ENCODE data around the gene CFAP43. TPM values are rescaled to one million over a fixed set of nuclear protein-coding genes. Genes with fewer than 3 reads are reported as not detected.

CFAP43 gene
- total and polyA plus RNA-seq, 2 of the 8 experiments (the other 6 are each of a cell fraction or from before 2014, with no cell fraction given): 0.11 to 0.27 TPM

DNA sequence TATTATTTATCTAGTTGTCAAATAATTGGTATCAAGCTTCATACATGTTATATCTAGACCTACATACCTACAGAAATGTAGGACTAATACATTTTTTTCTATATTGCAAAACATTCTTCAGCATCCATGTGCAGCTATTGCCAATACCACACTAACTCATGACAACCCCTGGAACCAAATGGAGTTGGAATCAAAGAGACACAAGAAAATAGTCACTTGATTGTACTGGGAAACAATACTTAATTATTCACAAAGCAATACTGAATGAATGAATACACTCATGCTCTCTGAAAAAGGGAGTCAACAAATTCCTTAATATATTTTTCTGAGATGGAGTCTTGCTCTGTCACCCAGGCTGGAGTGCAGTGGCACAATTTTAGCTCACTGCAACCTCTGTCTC is 10.4 kb upstream of the CFAP43 start:
- no peak overlapping the region for H2BK12ac ChIP-seq (ENCODE audit: low read depth, low read length)
- no peaks in the 10 kb centered on the region for H3K4me1 ChIP-seq (replicated peaks in 1 of 4; ENCODE audit: control insufficient read depth in 3 of 4, insufficient read depth in 4 of 4, low read length in 3 of 4)
- H2AFZ ChIP-seq (ENCODE audit: low read length): no peak overlapping the region
- no peak overlapping the region for H3K9ac ChIP-seq (replicated peaks in 1 of 4; ENCODE audit: extremely low read depth in 1 of 4, low read depth in 3 of 4, low read length in 3 of 4)
- no peaks in the 10 kb centered on the region for H3K23me2 ChIP-seq (ENCODE audit: low read depth, low read length)
- H3K18ac ChIP-seq (ENCODE audit: extremely low read depth, low read length): no peak overlapping the region
- no peaks in the 10 kb centered on the region for H3K36me3 ChIP-seq (ENCODE audit: control insufficient read depth in 2 of 4, insufficient read depth in 4 of 4, low read length in 3 of 4)
- no peak overlapping the region for H3K56ac ChIP-seq (replicated peaks; ENCODE audit: insufficient read length, low read depth, low read length)
- no peak overlapping the region for H2BK120ac ChIP-seq (replicated peaks; ENCODE audit: low read depth, low read length)
- no peak overlapping the region for H4K91ac ChIP-seq (replicated peaks; ENCODE audit: insufficient read length, low read length)
- no peak overlapping the region for H3K4ac ChIP-seq (replicated peaks; ENCODE audit: insufficient read length, low read depth, low read length)
- H3K4me2 ChIP-seq (ENCODE audit: insufficient read depth in 1 of 2, low read depth in 2 of 2, low read length in 2 of 2): no peak overlapping the region
- no peaks in the 10 kb centered on the region for H3K79me2 ChIP-seq (ENCODE audit: control insufficient read depth in 1 of 2, insufficient read depth in 2 of 2, low read length in 2 of 2)
- no peaks in the 10 kb centered on the region for H3K27me3 ChIP-seq (replicated peaks in 1 of 4; ENCODE audit: control insufficient read depth in 3 of 4, extremely low read depth in 1 of 4, insufficient read depth in 3 of 4, low read length in 3 of 4)
- H2BK5ac ChIP-seq (ENCODE audit: low read depth, low read length): no peak overlapping the region
- no peak overlapping the region for H3K4me3 ChIP-seq (ENCODE audit: extremely low read depth in 1 of 4, insufficient read depth in 2 of 4, low read depth in 3 of 4, low read length in 4 of 4)
- H2BK20ac ChIP-seq (ENCODE audit: low read length): no peak overlapping the region
- H3K9me3 ChIP-seq (ENCODE audit: insufficient read depth in 2 of 2, low read depth in 1 of 2, low read length in 1 of 2): 0 out of 4 replicates have a peak, but pooled peaks cover 0 to 5% of the 10 kb centered on the region in 2 experiments
- H2BK15ac ChIP-seq (ENCODE audit: low read length): no peak overlapping the region
- no peak overlapping the region for H4K5ac ChIP-seq (ENCODE audit: insufficient read length, low read depth, low read length)
- no peak overlapping the region for H3K27ac ChIP-seq (ENCODE audit: low read depth, low read length)
- H4K8ac ChIP-seq (ENCODE audit: extremely low read depth, insufficient read depth, low read length): no peak overlapping the region
- FAIRE-seq (no peak), DNase-seq (ENCODE audit: low read depth in 1 of 2, low spot score in 2 of 2) (no peak)
- no peaks in the 10 kb centered on the region for H3K79me1 ChIP-seq (ENCODE audit: low read depth, low read length)
- ChIA-PET CTCF (ENCODE audit: partially characterized antibody) (no interaction called here), POLR2A (ENCODE audit: partially characterized antibody) (interaction anchor here (2.3 kb wide), 1 partner anchor 12 kb away, joined by 6 read pairs; the partner anchor contains the start of gene GSTO1)
- no peak overlapping the region for H2AK5ac ChIP-seq (ENCODE audit: low read depth, low read length)
- H3K23ac ChIP-seq (ENCODE audit: insufficient read length): no peak overlapping the region
- no peaks in the 10 kb centered on the region for H4K20me1 ChIP-seq (replicated peaks in 1 of 2; ENCODE audit: control insufficient read depth in 1 of 2, insufficient read depth in 2 of 2, low read length in 2 of 2)
- no peak overlapping the region for H3K14ac ChIP-seq (ENCODE audit: insufficient read length)
- TF ChIP-seq EGR1 (IDR thresholded peaks at IDR 0.05; ENCODE audit: borderline replicate concordance, low read depth, low read length) (no peak), CBX8 (IDR thresholded peaks at IDR 0.05; ENCODE audit: borderline replicate concordance, low read depth, low read length) (no peak), TAF1 (IDR thresholded peaks at IDR 0.05; ENCODE audit: low read depth, low read length) (no peak), POU5F1 (IDR thresholded peaks at IDR 0.05; ENCODE audit: low read depth, low read length) (no peak), KDM4A (IDR thresholded peaks at IDR 0.05; ENCODE audit: low read depth, low read length, severe bottlenecking) (no peak), FOSL1 (IDR thresholded peaks at IDR 0.05; ENCODE audit: insufficient read depth, low read depth, low read length) (no peak)
- TF ChIP-seq, protein P1, sequence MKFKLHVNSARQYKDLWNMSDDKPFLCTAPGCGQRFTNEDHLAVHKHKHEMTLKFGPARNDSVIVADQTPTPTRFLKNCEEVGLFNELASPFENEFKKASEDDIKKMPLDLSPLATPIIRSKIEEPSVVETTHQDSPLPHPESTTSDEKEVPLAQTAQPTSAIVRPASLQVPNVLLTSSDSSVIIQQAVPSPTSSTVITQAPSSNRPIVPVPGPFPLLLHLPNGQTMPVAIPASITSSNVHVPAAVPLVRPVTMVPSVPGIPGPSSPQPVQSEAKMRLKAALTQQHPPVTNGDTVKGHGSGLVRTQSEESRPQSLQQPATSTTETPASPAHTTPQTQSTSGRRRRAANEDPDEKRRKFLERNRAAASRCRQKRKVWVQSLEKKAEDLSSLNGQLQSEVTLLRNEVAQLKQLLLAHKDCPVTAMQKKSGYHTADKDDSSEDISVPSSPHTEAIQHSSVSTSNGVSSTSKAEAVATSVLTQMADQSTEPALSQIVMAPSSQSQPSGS (IDR thresholded peaks at IDR 0.05; ENCODE audit: low read length): no peak
- TF ChIP-seq, protein P2, sequence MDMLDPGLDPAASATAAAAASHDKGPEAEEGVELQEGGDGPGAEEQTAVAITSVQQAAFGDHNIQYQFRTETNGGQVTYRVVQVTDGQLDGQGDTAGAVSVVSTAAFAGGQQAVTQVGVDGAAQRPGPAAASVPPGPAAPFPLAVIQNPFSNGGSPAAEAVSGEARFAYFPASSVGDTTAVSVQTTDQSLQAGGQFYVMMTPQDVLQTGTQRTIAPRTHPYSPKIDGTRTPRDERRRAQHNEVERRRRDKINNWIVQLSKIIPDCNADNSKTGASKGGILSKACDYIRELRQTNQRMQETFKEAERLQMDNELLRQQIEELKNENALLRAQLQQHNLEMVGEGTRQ (IDR thresholded peaks at IDR 0.05; ENCODE audit: low read length): no peak
- TF ChIP-seq, protein P3, sequence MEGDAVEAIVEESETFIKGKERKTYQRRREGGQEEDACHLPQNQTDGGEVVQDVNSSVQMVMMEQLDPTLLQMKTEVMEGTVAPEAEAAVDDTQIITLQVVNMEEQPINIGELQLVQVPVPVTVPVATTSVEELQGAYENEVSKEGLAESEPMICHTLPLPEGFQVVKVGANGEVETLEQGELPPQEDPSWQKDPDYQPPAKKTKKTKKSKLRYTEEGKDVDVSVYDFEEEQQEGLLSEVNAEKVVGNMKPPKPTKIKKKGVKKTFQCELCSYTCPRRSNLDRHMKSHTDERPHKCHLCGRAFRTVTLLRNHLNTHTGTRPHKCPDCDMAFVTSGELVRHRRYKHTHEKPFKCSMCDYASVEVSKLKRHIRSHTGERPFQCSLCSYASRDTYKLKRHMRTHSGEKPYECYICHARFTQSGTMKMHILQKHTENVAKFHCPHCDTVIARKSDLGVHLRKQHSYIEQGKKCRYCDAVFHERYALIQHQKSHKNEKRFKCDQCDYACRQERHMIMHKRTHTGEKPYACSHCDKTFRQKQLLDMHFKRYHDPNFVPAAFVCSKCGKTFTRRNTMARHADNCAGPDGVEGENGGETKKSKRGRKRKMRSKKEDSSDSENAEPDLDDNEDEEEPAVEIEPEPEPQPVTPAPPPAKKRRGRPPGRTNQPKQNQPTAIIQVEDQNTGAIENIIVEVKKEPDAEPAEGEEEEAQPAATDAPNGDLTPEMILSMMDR (IDR thresholded peaks at IDR 0.05; ENCODE audit: control extremely low read depth in 1 of 3, insufficient read depth in 1 of 3, low read depth in 1 of 3, low read length in 3 of 3): no peak

All from H1 (cell line).